ENCODE results near the gene CGNL1. TPM values are rescaled to one million over a fixed set of nuclear protein-coding genes. Genes with fewer than 3 reads are reported as not detected.

CGNL1 gene
- total RNA-seq, 6 donors from 2014 or later: 40.1 to 81.8 (median 63.0) TPM

DNA sequence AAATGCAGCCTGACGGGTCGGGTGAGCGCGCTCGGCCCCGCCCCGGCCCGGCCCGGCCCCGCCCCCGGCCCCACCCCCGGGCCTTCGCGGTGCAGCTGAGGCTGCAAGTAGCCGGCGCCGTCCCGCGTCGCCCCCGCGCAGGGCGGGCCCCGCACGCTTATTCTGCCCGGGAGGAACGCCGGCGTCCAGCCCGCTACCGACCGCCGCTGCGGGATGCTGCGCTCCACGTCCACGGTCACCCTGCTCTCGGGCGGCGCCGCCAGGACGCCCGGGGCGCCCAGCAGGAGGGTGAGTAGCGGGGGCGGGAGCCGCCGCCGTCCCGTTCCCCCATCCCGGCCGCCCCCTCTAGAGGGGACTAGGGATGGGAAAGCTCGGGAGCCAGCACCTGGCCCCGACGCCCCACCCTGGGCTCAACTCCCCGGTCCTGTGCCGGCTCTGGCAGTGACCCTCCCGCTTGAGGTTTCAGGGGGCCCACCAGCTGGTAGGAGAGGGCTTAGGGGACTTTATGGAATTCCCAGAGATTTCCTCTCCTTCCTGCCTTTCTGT lies 215.6 kb downstream of the CGNL1 start, which contains the start of gene MYZAP:
Gene MYZAP, plus strand, starts transcription at position 83 of the 546 bp plus-strand sequence. Its CDS starts 131 bp downstream, at position 214.
- TF ChIP-seq POLR2A (IDR thresholded peaks at IDR 0.05) (peak in 1 of 4 donors; percentile 45), POLR2AphosphoS5 (IDR thresholded peaks at IDR 0.05) (no peak)
- DNase-seq (peak; percentile 67 to 94), ATAC-seq (ENCODE audit: low FRiP score in 2 of 2) (peak; percentile 80 to 90)
- peak within 1 kb of the TSS; percentile 75 to 91 (median 84) for H3K27ac ChIP-seq
- WGBS, 2 donors: 10 to 17% methylated on average over 3 to 8 of the region's 58 CpGs
- peaks cover 28 to 66% (median 47%) of the 10 kb centered on the region in 4 donors for H3K4me1 ChIP-seq
- no peaks in the 10 kb centered on the region for H3K36me3 ChIP-seq
- H3K27me3 ChIP-seq: peaks cover 0 to 9% (median under 1%) of the 10 kb centered on the region in 4 donors
- peak within 1 kb of the TSS; percentile 56 to 73 (median 62) for H3K4me3 ChIP-seq
- H3K9me3 ChIP-seq: no peaks in the 10 kb centered on the region

DNA sequence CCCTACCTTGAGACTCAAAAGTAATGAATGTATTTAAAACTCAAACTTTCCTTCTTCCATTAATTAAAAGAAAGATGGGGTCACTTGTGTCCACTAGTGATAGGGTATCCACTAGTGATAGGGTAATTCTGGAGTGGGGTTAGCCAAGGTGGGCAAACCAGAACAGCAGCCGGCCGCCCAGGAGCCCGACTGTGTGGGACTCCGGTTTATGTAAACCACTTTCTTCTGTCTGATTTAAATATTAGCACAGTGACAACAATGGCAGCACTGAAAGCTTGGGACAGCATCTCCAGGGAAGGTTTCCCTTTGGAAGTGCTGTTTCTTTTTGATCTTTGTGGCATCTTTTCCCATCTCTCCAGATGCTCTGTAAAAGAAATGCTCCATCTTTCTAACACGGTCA lies 216.1 kb downstream of the CGNL1 start:
- ATAC-seq (ENCODE audit: low FRiP score in 2 of 2) (no peak), DNase-seq (peak in 1 of 2 donors; percentile 27)
- WGBS, 2 donors: 44 to 62% methylated on average over 5 of the region's 5 CpGs
- H3K36me3 ChIP-seq: no peaks in the 10 kb centered on the region
- H3K27ac ChIP-seq: peak overlapping the region; percentile 75 to 91 (median 84)
- H3K27me3 ChIP-seq: peaks cover 0 to 9% (median under 1%) of the 10 kb centered on the region in 4 donors
- no peaks in the 10 kb centered on the region for H3K9me3 ChIP-seq
- TF ChIP-seq EP300 (IDR thresholded peaks at IDR 0.05): no peak
- no peak for TF ChIP-seq POLR2A (IDR thresholded peaks at IDR 0.05)
- no peak for TF ChIP-seq CTCF (IDR thresholded peaks at IDR 0.05)
- TF ChIP-seq POLR2AphosphoS5 (IDR thresholded peaks at IDR 0.05): no peak
- H3K4me3 ChIP-seq: peak overlapping the region; percentile 56 to 73 (median 62)
- peaks cover 32 to 69% (median 48%) of the 10 kb centered on the region in 4 donors for H3K4me1 ChIP-seq

- H3K36me3 ChIP-seq: no peaks in the 10 kb centered on the region
- H3K4me1 ChIP-seq: peaks cover 30 to 70% (median 45%) of the 10 kb centered on the region in 4 donors
- DNase-seq (no peak), ATAC-seq (ENCODE audit: low FRiP score in 2 of 2) (no peak)
- H3K27ac ChIP-seq: peak overlapping the region; percentile 75 to 91 (median 84)
- no peaks in the 10 kb centered on the region for H3K9me3 ChIP-seq
- 64 to 75% methylated on average over 5 of the region's 5 CpGs for WGBS, 2 donors
- TF ChIP-seq EP300 (IDR thresholded peaks at IDR 0.05): no peak
- TF ChIP-seq CTCF (IDR thresholded peaks at IDR 0.05): no peak
- TF ChIP-seq POLR2AphosphoS5 (IDR thresholded peaks at IDR 0.05): no peak
- no peak for TF ChIP-seq POLR2A (IDR thresholded peaks at IDR 0.05)
- H3K4me3 ChIP-seq: peak overlapping the region; percentile 56 to 73 (median 62)
- H3K27me3 ChIP-seq: peaks cover 0 to 9% (median under 1%) of the 10 kb centered on the region in 4 donors
Measured at GRCh38 chr15:57592836-57593420, 216.6 kb downstream of the CGNL1 start.

GRCh38 chr15:57594479-57594878 lies 218.2 kb downstream of the CGNL1 start:
- Histone ChIP-seq H3K9me3 (no peaks in the 10 kb centered on the region), H3K27me3 (peaks cover 0 to 9% (median under 1%) of the 10 kb centered on the region in 4 donors), H3K4me3 (peak overlapping the region in 2 of 4 donors; percentile 58 to 73), H3K36me3 (no peaks in the 10 kb centered on the region), H3K4me1 (peaks cover 30 to 63% (median 43%) of the 10 kb centered on the region in 4 donors), H3K27ac (peak overlapping the region; percentile 15 to 91 (median 50))
- WGBS, 2 donors: 80 to 84% methylated on average over 6 of the region's 6 CpGs
- no peak for ATAC-seq (ENCODE audit: low FRiP score in 2 of 2)
- no peak for DNase-seq
- no peak for TF ChIP-seq EP300 (IDR thresholded peaks at IDR 0.05)

GRCh38 chr15:57595011-57595866 lies 218.9 kb downstream of the CGNL1 start:
- DNase-seq (no peak), ATAC-seq (ENCODE audit: low FRiP score in 2 of 2) (no peak)
- H3K4me3 ChIP-seq: peak overlapping the region in 2 of 4 donors; percentile 58 to 73
- no peaks in the 10 kb centered on the region for H3K9me3 ChIP-seq
- 42 to 47% methylated on average over 9 of the region's 9 CpGs for WGBS, 2 donors
- peaks cover 0 to 9% (median under 1%) of the 10 kb centered on the region in 4 donors for H3K27me3 ChIP-seq
- H3K36me3 ChIP-seq: no peaks in the 10 kb centered on the region
- TF ChIP-seq POLR2AphosphoS5 (IDR thresholded peaks at IDR 0.05) (no peak), EP300 (IDR thresholded peaks at IDR 0.05) (no peak), POLR2A (IDR thresholded peaks at IDR 0.05) (no peak), CTCF (IDR thresholded peaks at IDR 0.05) (no peak)
- H3K4me1 ChIP-seq: peaks cover 30 to 56% (median 37%) of the 10 kb centered on the region in 4 donors
- peak overlapping the region; percentile 31 to 91 (median 70) for H3K27ac ChIP-seq

All from upper lobe of left lung (tissue), 6 donors.